Measurements from ENCODE around the gene SPO11.

DNA sequence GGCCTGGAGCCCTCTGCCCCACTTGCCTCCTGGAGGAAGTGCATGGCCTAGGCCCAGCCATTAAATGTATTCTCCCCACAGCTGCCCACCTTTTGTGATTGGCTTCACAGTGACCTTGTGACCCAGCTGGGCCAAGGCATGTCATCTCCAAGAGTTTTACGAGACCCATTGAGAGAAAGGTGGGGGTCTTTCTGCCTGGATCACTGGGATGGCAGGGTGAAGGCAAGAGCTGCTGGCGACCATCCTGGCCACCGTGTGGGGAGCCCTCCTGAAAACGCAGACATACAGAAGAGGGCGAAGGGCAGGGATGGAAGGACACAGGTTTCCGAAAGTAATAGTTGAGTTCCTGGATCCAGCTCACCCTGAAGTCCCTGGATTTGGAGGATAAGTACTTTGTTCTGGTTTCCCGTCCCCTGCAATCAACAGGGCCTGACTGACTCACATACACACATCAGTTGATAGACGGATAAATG, 12.3 kb upstream of the SPO11 start:
- no peak for TF ChIP-seq GATA2 (IDR thresholded peaks at IDR 0.05; ENCODE audit: low read depth, low read length)
- no peak for TF ChIP-seq GATA3 (IDR thresholded peaks at IDR 0.05; ENCODE audit: low read depth, low read length)
